Measurements from ENCODE around the gene PIM3.

The PIM3 gene

DNA sequence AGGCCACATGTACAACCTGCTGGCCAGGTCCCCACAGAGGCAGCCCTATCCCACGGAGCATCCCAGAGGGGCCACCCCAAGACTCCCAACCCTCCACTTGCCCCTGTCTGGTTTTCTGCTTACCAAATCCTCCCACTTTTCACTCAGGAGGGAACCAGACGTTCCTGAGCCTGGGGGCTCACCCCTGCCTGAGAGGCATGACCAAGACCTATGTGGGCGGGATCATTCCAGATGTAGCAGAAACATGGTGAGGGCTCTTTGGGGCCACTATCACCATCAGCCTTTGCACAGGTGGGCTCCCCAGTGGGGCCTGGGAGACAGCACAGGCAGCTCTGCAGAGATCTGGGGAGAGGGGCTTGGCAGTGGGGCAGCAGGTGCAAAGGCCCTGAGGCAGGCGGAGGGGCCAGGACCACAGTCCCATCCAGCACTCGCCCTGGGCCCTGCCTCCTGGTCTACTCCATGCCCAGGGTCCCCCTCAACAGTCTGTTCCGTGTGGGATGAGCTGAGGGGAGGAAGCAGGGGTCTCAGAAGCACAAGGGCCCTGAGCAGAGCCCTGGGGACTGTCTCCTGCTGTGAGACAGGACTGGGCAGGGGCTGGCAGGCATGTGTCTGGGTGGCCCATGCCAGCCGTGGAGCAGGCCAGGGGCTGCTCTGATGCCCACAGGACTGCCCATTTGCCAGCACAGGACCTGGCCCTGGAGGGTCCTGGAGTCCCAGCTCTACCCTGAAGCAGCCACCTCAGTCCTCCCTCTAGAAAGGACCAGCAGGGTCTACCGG lies 9.4 kb downstream of the PIM3 start:
- TF ChIP-seq, protein P1, sequence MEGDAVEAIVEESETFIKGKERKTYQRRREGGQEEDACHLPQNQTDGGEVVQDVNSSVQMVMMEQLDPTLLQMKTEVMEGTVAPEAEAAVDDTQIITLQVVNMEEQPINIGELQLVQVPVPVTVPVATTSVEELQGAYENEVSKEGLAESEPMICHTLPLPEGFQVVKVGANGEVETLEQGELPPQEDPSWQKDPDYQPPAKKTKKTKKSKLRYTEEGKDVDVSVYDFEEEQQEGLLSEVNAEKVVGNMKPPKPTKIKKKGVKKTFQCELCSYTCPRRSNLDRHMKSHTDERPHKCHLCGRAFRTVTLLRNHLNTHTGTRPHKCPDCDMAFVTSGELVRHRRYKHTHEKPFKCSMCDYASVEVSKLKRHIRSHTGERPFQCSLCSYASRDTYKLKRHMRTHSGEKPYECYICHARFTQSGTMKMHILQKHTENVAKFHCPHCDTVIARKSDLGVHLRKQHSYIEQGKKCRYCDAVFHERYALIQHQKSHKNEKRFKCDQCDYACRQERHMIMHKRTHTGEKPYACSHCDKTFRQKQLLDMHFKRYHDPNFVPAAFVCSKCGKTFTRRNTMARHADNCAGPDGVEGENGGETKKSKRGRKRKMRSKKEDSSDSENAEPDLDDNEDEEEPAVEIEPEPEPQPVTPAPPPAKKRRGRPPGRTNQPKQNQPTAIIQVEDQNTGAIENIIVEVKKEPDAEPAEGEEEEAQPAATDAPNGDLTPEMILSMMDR (IDR thresholded peaks at IDR 0.05; ENCODE audit: control insufficient read depth, extremely low read depth, insufficient read depth), result no peak
- no peak for DNase-seq (ENCODE audit: low read depth)
- H3K4me3 ChIP-seq (ENCODE audit: low read depth, low read length), result no peak overlapping the region

DNA sequence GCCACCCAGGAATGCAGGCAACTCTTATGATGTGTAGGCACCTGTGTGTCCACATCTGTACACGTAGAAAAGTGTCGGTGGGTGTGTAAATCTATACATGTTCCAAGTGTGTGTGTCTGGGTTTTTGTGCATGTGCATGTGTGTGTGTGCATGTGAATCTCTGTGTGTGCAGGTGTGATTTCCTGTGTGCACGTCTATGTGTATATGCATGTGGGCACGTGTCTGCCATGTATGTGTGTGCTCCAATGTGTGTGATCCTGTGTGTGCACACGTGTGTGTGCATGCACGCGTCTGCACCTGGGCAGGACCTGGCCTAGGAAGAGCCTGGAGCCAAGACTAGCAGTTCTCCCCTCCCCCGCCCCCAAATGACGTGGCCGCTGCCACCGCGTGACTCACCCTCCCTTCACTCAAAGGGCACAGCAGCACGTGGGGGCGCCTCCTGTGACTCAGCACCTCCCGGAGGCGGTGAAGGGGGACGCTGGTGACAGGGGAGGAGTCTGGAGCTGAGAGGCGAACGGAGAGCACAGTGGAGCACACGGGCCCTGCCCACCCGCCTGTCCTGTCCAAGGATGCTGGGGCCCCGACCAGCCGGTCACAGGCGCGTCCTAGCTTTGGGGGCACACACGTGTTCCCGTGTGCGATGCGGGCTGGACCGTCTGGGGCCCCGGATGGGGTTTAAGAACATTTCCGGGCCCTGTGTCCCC lies 10.1 kb downstream of the PIM3 start:
- H3K4me3 ChIP-seq (ENCODE audit: low read depth, low read length), result no peak overlapping the region
- TF ChIP-seq, protein P1 (IDR thresholded peaks at IDR 0.05; ENCODE audit: control insufficient read depth, extremely low read depth, insufficient read depth), result no peak
- DNase-seq (ENCODE audit: low read depth), result no peak

GRCh38 chr22:49971232-49972162 lies 10.9 kb downstream of the PIM3 start:
- TF ChIP-seq, protein P1 (IDR thresholded peaks at IDR 0.05; ENCODE audit: control insufficient read depth, extremely low read depth, insufficient read depth), result no peak
- no peak for DNase-seq (ENCODE audit: low read depth)
- H3K4me3 ChIP-seq (ENCODE audit: low read depth, low read length), result no peak overlapping the region

DNA sequence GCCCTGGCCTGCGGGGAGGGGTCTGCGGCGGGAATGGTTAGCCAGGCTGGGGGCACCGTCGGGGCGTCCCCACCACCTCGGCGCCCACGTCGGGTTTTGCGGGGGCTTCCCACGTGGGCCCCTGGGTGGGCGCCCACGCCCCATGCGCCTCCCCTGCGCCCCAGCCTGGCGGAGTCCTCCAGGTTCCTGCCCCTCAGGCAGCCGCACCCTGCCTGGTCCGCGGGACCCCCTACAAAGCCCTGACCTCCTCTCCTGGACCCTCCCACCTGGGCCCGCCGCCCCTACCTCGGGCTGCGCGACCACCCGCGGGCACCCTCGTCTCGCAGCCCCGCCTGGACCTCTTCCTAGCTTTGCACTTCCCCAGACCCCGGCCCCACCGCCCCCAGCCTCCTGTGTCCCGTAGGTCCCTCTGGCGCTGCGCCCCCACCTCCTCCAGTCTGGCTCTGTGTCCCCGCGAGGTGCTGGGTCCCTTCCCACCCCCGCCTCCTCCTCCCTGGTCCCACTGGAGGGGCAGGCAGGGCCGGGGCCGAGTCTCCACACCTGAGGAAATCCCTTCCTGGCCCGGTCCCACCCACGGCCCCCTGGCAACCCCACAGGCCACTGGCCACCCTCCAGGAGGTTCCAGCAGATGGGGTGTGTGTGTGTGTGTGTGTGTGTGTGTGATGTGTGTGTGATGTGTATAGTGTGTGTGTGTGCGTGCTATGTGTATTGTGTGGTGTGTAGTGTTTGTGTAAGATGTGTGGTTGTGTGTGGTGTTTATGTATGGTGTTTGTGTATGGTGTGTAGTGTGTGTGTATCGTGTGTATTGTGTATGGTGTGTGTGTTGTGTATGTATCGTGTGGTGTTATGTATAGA lies 11.8 kb downstream of the PIM3 start:
- TF ChIP-seq, protein P1 (IDR thresholded peaks at IDR 0.05; ENCODE audit: control insufficient read depth, extremely low read depth, insufficient read depth), result no peak
- DNase-seq (ENCODE audit: low read depth), result no peak
- H3K4me3 ChIP-seq (ENCODE audit: low read depth, low read length), result no peak overlapping the region

GRCh38 chr22:49973018-49973961 lies 12.7 kb downstream of the PIM3 start:
- TF ChIP-seq, protein P1 (IDR thresholded peaks at IDR 0.05; ENCODE audit: control insufficient read depth, extremely low read depth, insufficient read depth), result no peak
- H3K4me3 ChIP-seq (ENCODE audit: low read depth, low read length), result no peak overlapping the region

More at GRCh38 chr22:49973018-49973961, 12.7 kb downstream of the PIM3 start:
- no peak for DNase-seq (ENCODE audit: low read depth)

Data from LNCaP clone FGC (cell line).